Measurements from ENCODE around the gene GRAP. TPM values are rescaled to one million over a fixed set of nuclear protein-coding genes. Genes with fewer than 3 reads are reported as not detected.

The GRAP gene
- total RNA-seq, 1 experiment from 2014 or later, result not detected

GRCh38 chr17:18980682-18981334 is 65.9 kb downstream of the GRAP start:
- CTCF ChIA-PET, result no interaction called here
- Mint-ChIP-seq H3K27ac (ENCODE audit: unreplicated experiment) (peak overlapping the region; percentile 91), H3K4me3 (ENCODE audit: low read depth, unreplicated experiment) (no peak overlapping the region), H3K27me3 (ENCODE audit: unreplicated experiment) (no peaks in the 10 kb centered on the region), H3K9me3 (ENCODE audit: low read depth, unreplicated experiment) (no peaks in the 10 kb centered on the region), H3K4me1 (ENCODE audit: low read depth, unreplicated experiment) (peaks cover 8% of the 10 kb centered on the region), H3K36me3 (ENCODE audit: insufficient read depth, unreplicated experiment) (peaks cover 28% of the 10 kb centered on the region)
- intact Hi-C loops (cut with micrococcal nuclease; ENCODE audit: unreplicated experiment), result no loop called here
- no TSS peak for BruUV-seq (replicated peaks)
- no peak for DNase-seq
- no peak for TF ChIP-seq CTCF (IDR thresholded peaks at IDR 0.05; ENCODE audit: unreplicated experiment)

GRCh38 chr17:18978655-18979054 is 68.1 kb downstream of the GRAP start:
- Mint-ChIP-seq H3K27me3 (ENCODE audit: unreplicated experiment) (no peaks in the 10 kb centered on the region), H3K27ac (ENCODE audit: unreplicated experiment) (no peak overlapping the region), H3K9me3 (ENCODE audit: low read depth, unreplicated experiment) (no peaks in the 10 kb centered on the region), H3K36me3 (ENCODE audit: insufficient read depth, unreplicated experiment) (peaks cover 28% of the 10 kb centered on the region), H3K4me3 (ENCODE audit: low read depth, unreplicated experiment) (no peak overlapping the region), H3K4me1 (ENCODE audit: low read depth, unreplicated experiment) (peaks cover 8% of the 10 kb centered on the region)
- no peak for TF ChIP-seq CTCF (IDR thresholded peaks at IDR 0.05; ENCODE audit: unreplicated experiment)
- CTCF ChIA-PET, result no interaction called here
- DNase-seq, result no peak
- no TSS peak for BruUV-seq (replicated peaks)
- intact Hi-C loops (cut with micrococcal nuclease; ENCODE audit: unreplicated experiment), result no loop called here

GRCh38 chr17:18978050-18978449 is 68.7 kb downstream of the GRAP start:
- Mint-ChIP-seq H3K4me1 (ENCODE audit: low read depth, unreplicated experiment) (peaks cover 8% of the 10 kb centered on the region), H3K27ac (ENCODE audit: unreplicated experiment) (no peak overlapping the region), H3K36me3 (ENCODE audit: insufficient read depth, unreplicated experiment) (peaks cover 28% of the 10 kb centered on the region), H3K27me3 (ENCODE audit: unreplicated experiment) (no peaks in the 10 kb centered on the region), H3K9me3 (ENCODE audit: low read depth, unreplicated experiment) (no peaks in the 10 kb centered on the region), H3K4me3 (ENCODE audit: low read depth, unreplicated experiment) (no peak overlapping the region)
- BruUV-seq (replicated peaks), result no TSS peak
- intact Hi-C loops (cut with micrococcal nuclease; ENCODE audit: unreplicated experiment), result no loop called here
- TF ChIP-seq CTCF (IDR thresholded peaks at IDR 0.05; ENCODE audit: unreplicated experiment), result no peak
- CTCF ChIA-PET, result no interaction called here
- DNase-seq, result no peak

GRCh38 chr17:18977646-18978045 is 69.1 kb downstream of the GRAP start:
- Mint-ChIP-seq H3K27ac (ENCODE audit: unreplicated experiment) (no peak overlapping the region), H3K27me3 (ENCODE audit: unreplicated experiment) (no peaks in the 10 kb centered on the region), H3K36me3 (ENCODE audit: insufficient read depth, unreplicated experiment) (peaks cover 28% of the 10 kb centered on the region), H3K9me3 (ENCODE audit: low read depth, unreplicated experiment) (no peaks in the 10 kb centered on the region), H3K4me1 (ENCODE audit: low read depth, unreplicated experiment) (peaks cover 8% of the 10 kb centered on the region), H3K4me3 (ENCODE audit: low read depth, unreplicated experiment) (no peak overlapping the region)
- no peak for DNase-seq
- intact Hi-C loops (cut with micrococcal nuclease; ENCODE audit: unreplicated experiment), result no loop called here
- TF ChIP-seq CTCF (IDR thresholded peaks at IDR 0.05; ENCODE audit: unreplicated experiment), result no peak
- CTCF ChIA-PET, result no interaction called here
- no TSS peak for BruUV-seq (replicated peaks)

Data from Calu3 (cell line).